ENCODE results near the gene RFC1.

RFC1 gene

DNA sequence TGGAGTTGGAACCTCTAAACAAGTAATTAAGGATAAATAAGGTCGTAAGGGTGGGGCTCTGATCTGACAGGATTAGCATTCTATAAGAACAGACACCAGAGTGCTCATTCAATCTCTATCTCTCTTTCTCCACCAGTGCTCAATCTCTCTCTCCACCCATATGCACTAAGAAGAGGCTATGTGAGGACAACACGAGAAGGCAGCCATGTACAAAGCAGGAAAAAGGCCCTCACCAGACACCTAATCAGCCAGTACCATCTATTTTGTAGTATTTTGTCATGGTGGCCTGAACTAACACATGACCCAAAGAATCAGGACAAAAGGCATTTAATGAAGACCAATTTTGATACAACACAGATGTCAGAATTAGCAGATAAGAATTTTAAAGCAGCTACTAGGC, 16.8 kb downstream of the RFC1 start:
- DNase-seq, result no peak

DNA sequence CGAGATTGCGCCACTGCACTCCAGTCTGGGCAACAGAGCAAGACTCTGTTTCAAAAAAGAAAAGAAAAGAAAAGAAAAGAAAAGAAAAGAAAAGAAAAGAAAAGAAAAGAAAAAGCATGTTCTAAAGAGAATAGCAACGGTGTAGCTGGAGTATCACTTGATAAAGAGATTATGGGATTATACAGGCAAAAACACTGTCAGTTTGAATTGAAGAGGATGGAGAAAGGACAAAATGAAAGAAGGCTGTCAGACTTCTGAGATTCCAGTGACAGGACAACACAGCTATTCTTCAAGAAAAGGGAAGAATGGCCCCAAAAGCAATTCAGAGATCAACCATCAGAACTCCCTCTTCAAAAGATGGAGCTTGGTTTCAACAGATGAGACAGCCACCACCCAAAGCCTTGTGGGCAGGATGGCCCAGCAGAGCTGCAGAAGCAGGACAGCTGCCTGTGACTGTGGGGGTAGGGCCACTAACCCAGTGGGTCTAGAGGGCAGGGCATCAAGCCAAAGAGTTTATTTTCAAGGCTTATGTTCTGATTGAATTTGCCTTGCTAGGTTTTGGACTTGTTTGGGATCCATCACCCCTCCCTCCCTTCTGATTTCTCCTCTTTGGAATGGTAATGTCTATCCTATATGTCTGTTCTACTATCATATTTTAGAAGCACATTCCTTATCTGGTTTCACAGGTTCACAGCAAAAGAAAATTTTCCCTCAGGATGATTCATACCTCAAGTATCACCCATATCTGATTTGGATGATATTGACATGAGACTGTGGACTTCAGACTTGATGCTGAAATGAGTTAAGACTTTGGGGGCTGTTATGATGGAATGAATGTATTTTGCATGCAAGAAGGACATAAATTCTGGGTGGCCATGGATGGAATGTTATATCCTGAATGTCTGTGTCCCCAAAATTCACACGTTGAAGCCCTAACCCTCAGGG, 17.5 kb downstream of the RFC1 start:
- no peak for DNase-seq

DNA sequence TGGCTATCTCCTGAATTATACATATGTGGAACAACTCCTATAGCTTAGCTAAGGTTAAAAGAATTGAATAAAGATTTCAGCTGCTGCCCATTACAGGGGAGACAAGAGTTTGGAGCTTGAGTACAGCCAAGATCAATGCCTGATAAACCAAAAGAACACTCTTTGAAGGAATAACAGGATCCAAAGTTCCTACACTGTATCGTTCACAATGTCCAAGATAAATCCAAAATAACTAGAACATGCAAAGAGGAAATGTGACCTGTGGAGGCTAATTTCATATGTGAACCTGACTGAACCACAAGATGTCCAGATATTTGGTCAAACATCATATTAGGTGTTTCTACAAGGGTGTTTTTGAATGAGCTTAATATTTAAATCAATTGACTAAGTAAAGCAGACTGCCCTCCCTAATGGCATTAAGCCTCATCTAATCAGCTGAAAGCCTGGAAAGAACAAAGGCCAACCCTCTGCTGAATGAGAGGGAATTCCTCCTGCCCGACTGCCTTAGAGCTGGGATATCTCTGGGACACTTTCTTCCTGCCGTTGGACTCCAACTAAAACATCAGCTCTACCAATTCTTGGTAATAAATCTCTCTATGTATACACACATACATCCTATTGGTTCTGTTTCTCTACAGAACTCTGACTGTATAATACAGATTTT, 19.2 kb downstream of the RFC1 start:
- no peak for DNase-seq

DNA sequence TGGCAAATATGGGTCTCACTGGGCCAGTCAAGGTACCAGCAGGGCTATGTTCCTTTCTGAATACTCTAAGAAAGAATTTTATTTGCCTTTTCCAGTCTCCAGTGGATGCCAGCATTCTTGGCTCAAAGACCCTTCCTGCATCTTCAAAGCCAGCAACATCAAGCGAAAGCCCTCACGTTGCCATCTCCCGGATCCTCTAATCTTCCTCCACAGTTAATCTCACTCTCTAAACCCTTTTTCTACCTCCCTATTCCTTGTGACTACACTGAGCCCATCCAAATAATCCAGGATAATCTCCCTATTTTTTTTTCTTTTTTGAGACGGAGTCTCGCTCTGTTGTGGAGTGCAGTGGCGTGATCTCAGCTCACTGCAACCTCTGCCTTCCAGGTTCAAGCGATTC, 23.4 kb downstream of the RFC1 start:
- DNase-seq, result no peak

DNA sequence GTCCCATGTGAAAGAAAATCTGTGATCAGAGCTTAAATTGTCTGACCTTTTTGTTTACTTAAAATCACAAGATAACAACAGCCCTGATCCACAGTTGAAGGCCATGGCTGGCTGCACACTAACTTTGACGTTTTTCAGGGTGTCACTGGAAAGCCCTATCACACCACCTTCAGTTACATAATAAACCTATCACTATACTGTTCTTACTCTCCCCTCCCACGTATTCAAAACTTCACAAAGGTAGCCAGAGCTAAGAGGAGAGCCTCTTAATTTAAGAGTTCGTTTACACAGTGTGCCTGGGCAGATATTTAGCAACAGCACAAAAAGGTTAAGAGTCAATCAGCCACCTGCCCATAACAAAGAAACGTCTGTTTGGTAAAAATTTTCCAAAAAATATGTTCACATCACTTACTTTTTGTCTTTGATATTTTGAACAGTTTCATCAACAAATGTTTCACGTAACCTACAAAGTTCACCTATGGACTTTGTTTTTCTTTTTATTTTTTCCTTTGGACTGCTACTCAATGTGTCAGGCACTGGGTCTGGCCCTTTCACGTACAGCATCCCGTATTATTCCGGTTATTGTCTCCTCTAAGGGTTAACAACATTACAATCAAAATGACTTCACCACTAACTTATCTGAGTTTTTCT, 25.0 kb downstream of the RFC1 start:
- no peak for DNase-seq

DNA sequence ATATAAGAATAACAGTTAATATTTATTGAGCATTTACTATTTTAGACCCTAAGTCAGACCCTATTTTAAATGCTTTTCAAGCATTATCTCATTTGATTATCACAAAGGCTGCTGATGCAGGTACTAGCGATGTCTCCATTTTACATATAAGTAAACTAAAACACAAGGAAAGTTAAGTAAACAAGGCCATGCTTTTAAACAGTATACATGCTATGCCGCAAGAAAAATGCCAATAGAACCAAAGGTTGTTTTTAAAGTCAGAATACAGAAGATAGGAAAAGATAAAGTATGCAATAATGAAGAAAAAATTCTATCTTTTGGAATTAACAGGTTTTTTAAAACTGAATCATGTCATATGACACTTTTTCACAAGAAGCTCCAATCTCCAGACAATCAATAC, 26.2 kb downstream of the RFC1 start:
- no peak for DNase-seq

DNA sequence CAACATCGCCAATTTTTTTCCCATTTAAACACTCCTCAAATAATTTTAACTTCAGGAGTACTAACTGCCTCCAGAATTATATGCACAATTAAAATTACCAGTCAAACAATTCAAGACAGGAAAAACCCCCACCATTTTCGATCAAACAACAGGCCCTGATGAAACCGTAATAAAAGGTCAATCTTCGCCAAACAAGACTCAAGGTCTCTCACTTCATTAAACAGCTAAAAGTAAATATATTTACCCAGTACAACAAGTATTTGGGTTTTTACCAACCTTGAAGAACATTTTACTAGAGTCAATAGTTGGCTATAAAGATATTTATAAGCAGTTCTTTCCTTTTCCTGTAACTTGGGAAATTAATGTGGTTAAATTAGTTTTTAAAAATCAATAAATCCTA, 28.3 kb downstream of the RFC1 start:
- DNase-seq, result no peak

DNA sequence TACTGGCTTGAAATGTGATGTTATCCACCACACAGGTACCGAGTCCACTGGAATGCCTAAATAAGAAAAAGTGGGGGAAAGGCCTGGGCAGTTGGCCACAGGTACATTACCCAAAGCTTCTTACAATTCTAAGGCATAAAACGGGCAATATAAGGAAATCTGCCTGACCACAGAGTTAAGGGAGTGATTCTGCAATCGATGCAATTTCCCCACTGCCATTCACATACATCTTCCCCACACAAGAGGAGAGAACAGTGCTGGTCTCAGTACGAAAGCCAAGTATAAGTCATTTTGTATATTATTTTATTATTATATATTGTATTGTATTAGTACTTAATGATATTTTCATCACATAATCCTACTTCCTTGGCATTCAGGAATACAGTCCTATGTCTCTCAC, 30.6 kb downstream of the RFC1 start:
- DNase-seq, result no peak

DNA sequence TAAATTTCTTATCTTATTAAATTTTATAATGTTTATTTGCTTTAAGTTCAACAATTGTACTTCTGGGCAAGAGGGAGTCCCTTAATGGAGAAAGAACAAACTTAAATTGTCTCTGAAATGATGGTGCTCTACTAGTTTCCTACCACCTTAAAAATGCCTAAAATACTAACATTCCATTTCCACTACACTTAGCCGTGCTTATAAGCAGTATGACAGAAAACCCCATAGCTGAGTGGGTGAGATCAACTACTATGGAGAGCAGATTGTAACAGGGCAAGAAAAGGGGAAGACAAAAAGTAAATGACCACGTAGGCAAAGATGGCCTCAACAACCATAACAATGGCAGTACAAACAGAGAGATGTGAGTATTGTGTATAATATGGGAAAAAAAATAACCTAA, 35.0 kb downstream of the RFC1 start:
- no peak for DNase-seq

DNA sequence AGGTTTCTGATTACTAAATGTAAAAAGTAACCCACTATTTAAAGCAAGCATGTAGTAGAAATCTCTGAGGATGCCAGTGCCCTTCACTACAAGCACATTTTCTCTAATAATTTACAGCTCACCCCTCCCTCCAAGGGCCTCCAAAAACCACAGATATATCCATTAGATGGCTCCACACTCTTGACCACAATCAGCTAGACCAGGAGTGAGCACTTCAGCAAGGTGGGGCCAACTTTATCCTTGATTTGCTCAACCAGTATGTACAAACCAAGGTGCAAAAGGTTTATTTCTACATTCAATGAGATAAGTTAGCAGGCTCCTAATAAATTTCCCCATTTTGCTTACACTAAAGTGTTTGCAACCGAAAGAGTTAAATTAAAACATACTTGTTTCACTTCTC, 35.8 kb downstream of the RFC1 start:
- no peak for DNase-seq

DNA sequence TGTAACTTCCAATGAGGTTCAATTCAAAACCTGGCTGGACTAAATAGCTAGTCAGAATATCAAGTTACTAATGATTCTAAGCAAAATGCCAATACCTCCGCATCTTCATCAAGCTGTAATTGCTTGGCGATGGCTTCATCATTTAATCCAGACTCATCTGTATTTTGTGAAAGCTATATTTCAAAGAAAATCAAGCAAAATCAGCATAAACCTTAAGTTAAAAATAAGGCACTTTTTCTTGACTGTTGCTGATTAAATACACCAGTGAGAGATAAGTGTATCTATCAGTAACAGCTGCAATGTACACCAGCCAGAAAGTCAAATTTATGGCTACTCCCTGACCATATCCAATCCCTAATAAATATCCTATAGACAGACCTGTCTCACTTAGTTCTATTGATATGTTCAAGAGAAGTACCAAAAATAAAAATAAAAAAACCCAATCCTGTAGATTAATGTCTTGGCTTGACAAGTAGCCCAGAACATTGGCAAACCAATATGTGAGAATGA, 39.6 kb downstream of the RFC1 start:
- no peak for DNase-seq

DNA sequence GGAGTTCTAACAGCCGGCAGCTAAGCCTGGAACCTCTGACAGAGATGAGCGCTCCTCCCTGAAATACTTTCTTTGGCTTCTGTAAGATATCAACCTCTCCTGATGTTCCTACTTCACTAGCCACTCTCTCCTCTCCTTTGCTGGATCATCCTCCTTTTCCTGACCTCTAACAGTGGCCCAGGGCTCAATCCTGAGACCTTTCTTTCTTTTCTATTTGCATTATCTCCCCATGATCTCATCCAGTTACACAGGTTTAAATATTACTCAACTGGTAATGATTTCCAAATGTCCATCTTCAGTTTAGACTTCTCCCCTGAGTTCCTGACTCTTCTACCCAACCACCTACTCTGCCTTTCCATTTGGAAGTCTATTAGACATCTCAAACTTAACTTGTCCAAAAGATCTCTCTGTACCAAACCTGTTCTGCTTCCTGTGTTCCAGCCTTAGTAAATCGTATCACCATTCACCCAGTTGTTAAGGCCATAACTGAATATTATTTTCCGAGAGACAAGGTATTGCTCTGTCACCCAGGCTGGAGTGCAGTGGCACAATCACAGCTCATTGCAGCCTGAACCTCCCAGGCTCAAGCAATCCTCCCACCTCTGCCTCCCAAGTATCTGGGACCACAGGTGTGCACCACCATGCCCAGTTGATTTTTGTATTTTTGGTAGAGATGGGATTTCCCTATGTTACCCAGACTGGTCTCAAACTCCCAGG, 41.1 kb downstream of the RFC1 start:
- DNase-seq, result no peak

DNA sequence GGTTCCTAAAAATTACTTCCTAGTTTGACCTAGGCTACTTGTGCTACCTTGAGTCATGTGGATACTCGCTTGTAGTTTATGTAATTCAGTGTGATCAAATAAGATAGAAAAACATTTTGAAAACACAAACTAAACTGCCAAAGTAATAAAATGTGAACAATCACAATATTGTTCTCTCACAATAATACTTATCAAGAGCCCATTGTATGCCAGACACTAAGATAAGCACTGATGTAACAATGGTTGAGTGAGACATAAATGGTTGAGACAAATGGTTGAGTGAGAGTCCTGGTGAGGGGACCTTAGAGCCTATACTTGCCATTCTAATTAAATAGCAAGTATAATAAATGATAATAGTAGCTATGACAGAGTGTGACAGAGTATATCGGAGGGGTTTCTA, 41.7 kb downstream of the RFC1 start:
- no peak for DNase-seq

DNA sequence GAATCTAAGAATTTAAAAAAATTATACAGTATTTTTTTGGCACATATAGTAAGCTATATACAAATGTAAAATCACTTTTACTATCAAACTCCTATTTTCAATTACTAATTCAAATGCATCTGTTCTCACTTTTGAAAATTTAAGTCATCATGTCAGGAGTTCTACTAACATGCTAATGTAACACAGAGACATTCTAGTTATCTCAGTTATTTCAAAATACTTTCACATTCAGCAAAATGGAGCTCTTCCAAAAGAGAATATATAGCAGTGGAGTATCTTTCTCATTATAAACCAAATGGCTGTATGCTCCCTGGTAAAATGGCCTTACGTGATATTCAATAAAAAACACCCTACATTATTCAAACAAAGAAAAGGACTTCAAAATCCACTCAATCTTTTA, 42.3 kb downstream of the RFC1 start:
- DNase-seq, result no peak

DNA sequence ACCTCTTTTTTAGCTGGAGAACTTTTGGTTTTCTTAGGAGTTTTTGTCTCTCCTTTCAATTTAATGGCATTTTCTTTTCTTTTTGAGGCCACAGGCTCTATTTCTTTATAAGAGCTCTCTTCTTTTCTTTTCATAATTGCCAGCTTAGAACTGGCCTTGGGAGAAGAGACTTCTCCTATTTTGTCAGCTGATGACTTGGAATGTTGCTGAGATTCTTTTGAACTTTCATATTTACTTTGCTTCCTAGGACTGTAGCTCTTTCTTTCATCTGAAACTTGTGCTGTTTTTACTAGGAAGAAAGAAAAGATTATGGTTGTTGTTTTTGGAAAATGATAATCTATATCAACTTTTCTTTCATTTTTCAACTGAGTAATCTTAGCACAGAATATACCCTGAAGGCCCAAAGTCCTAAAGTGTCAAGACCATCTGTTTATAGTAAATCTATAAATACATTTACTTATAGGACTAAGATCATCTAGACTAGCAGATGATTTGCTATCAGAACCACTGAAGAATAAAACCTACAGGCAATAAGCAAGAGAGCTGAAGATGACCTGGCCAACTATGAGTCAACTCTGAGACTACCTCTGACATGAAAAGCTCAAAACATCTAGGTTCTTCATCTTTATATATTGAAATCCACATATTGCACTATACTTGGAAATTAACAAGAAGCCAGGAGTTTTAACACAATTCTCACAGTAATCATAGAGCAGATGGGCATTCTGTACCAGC, 45.6 kb downstream of the RFC1 start:
- DNase-seq, result no peak

DNA sequence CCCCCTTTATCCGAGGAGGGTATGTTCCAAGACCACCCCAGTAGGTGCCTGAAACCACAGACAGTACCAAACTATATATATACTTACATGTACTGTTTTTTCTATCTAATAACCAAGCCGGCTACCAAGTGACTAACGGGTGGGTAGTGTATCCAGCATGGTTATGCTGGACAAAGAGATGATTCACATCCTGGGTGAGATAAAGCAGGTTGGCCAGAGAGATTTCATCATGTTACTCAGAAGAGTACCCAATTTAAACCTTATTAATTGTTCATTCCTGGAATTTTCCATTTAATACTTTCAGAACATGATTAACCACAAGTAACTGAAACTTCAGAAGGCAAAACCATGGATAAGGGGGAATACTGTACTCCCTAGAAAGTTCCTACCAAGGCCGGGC, 46.5 kb downstream of the RFC1 start:
- no peak for DNase-seq

DNA sequence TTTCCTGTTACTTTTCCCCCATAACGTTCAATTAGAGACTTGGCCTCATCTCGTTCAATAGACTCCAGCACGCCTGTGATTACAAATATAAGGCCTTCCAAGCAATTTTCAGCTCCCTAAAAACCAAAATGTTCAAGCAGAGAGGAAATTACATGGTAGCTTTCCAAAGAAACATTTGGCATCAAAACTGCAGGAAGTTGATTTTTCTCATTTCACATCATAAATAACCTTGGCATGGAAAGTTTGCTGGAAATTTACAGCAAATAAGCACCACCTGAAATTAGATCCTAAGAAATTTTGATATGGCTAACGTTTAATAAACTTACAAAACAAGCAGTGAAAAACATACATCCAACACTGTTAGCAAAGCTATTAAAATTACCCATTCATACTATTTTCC, 53.3 kb downstream of the RFC1 start:
- DNase-seq, result no peak

DNA sequence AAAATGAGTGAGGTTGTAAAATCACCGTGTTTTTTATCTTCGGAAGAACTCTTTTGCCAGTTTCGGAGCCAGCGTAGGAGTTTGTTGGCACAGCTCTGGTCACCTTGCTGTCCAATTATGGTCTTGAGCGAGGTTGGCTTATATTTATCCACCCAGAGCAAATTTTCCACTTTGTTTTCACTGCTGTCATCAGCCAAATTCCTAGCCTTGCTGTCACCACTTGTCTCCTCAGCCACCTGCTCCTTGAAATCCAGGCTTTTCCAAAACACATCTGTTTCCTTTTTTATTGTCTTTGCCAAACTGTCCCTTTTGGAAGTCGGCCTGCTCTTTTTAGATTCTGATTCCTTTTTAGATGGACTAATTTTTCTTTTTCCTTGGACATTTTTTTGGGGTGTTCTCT, 57.6 kb downstream of the RFC1 start:
- DNase-seq, result peak; percentile 58

DNA sequence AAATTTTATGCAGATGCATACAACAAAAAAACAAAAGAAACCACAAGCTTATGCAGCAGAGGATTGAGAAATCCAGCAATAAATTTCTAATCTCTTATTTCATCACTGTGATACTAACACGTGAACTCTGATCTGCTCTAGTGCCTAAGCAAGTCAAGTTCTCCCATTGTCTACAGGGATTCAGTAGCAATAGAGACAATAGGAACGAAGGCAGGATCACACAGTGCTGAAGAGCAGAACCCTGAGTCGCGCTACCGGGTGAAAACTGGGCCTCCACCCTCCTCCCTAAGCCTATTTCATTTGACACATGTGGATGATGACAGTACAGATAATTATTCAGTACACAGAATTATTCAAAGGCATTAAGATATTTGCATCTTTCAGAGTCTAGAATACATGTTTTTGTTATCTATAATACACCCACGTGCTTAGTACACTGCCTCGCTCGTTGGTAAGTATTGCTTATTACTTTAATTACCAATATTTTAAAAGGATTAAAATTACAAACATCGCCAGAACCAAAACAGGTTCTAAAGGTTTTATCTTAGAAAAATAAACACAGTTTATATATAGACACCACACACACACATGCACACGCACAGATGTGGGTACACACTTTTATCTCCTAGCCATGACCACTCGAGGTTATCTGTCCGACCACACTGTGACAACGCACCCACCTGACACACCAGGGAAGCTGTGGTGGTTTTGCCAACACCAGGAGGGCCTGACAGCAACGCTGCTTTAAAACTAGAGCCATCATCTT, 60.1 kb downstream of the RFC1 start:
- no peak for DNase-seq

DNA sequence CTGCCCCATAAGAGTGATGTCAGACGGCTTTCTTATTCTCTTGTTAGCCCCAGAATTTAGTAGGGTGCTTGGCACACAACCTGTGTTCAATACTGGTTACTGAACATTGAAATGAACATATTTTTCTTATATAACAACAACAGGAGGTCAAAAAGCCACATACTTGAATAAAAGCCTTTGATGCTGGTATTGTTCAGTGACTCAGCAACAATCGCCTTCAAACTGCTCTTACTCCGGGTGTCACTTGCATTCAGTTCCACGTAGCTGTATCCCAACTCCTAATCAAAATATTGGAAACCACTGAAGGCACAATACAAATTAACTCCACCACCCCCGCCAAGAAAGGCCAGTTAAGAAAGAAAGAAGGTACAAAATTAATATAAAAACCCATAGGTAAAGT, 61.5 kb downstream of the RFC1 start:
- no peak for DNase-seq

DNA sequence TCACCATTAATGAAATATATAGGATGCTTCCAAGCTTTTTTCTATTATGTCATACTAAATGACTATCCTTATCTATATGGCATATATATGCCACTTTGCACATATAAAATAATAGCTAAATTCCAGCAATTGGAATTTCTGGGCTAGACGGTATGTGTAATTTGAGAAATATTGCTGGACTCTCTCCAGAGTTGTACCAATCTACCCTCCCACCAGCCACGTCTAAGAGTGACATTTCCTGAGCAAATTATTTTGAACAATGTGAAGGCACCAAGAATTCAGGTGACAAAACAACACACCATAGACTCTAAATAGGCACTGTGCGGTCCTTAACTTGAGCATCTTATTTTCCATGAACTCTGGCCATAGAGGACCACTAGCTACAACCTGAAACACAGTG, 62.3 kb downstream of the RFC1 start:
- no peak for DNase-seq

DNA sequence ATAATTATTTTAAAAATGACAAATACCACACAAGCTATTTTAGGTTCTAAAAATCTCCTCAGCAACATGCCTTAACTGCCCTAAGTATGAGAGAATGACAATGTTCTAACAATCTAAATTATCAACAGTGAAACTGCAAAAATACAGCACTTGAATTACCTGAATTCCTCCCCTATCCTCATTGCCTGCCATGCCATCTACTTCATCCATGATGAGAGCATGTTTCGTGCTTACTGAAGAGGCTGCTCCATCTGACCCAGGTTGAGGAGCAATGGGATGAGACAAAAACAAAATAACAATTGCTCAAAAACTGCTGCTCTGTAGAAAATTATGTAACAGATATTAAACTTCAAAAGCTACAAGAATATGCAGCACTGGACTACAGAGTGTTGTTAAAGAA, 63.3 kb downstream of the RFC1 start:
- no peak for DNase-seq
